HEK293 (cell line): ENCODE data around the gene CHCHD2.
"Not testable (repeated sequence)": the region's sequence is repeated elsewhere in the genome, so short reads cannot be mapped to it uniquely, and the experiment has no call there.

Experiments
- CTCF ChIA-PET: fragments of 350-600 bp; formaldehyde crosslinking; extraction: SDS; loops from one replicate; lab custom pipeline; 2021; ENCODE audit warnings: antibody characterized with exemption; lab: Yijun Ruan, JAX
- POLR2A ChIA-PET: fragments of 300-600 bp; formaldehyde crosslinking; extraction: SDS; loops from one replicate; lab custom pipeline; 2020; ENCODE audit warnings: antibody characterized with exemption, inconsistent platforms; lab: Yijun Ruan, JAX
- H3K27ac ChIP-seq: fragments of 200-500 bp; sonication (Bioruptor generic); 2 replicates; pipeline ENCODE4 v1.5.1; 2014; ENCODE audit warnings: low read depth, low read length, control low read depth, inconsistent platforms; ENCODE audit errors: extremely low read depth
- H3K36me3 ChIP-seq, 2 experiments: fragments of 200-500 bp in 1 of 2; sonication (Bioruptor generic) in 1 of 2; 1 replicate in 1 of 2; 2 replicates in 1 of 2; pipeline ENCODE4 v1.5.1; 2014 to 2017; ENCODE audit warnings: inconsistent platforms in 2 of 2, low read length in 2 of 2; ENCODE audit not compliant: control insufficient read depth in 2 of 2, insufficient read depth in 1 of 2
- H3K4me1 ChIP-seq: fragments of 200-500 bp; sonication (Bioruptor generic); 2 replicates; pipeline ENCODE4 v1.5.1; 2014; ENCODE audit warnings: mild to moderate bottlenecking, low read length, inconsistent platforms; ENCODE audit not compliant: control insufficient read depth, insufficient read depth
- H3K4me3 ChIP-seq: 2 replicates; pipeline ENCODE4 v1.5.1; 2011; ENCODE audit warnings: low read depth, mild to moderate bottlenecking, control low read depth, low read length, moderate library complexity
- H3K9me3 ChIP-seq: fragments of 200-500 bp; sonication (Bioruptor generic); 2 replicates; pipeline ENCODE4 v1.5.1; 2014; ENCODE audit warnings: low read depth, low read length, inconsistent platforms; ENCODE audit not compliant: control insufficient read depth, insufficient read depth
- GFI1B ChIP-seq: fragments of 450-650 bp; formaldehyde crosslinking; IDR thresholded peaks from 2 replicates; pipeline ENCODE4 v1.5.1; 2016; ENCODE audit warnings: missing biosample characterization, missing genetic modification characterization
- SP2 ChIP-seq: fragments of 450-650 bp; formaldehyde crosslinking; IDR thresholded peaks from 2 replicates; pipeline ENCODE4 v1.5.1; 2016; ENCODE audit warnings: missing biosample characterization, missing genetic modification characterization
- ZBTB7A ChIP-seq: fragments of 450-650 bp; formaldehyde crosslinking; IDR thresholded peaks from 2 replicates; pipeline ENCODE4 v1.5.1; 2016; ENCODE audit warnings: low read depth, missing biosample characterization, missing genetic modification characterization
- ZBTB8A ChIP-seq: fragments of 450-650 bp; formaldehyde crosslinking; IDR thresholded peaks from 2 replicates; pipeline ENCODE4 v1.5.1; 2016; ENCODE audit warnings: missing biosample characterization, missing genetic modification characterization
- ZFP37 ChIP-seq: fragments of 450-650 bp; formaldehyde crosslinking; IDR thresholded peaks from 2 replicates; pipeline ENCODE4 v1.5.1; 2016; ENCODE audit warnings: missing biosample characterization, missing genetic modification characterization
- ZNF132 ChIP-seq: fragments of 450-650 bp; formaldehyde crosslinking; IDR thresholded peaks from 2 replicates; pipeline ENCODE4 v1.5.1; 2017; ENCODE audit warnings: missing biosample characterization, missing genetic modification characterization, borderline replicate concordance
- ZNF175 ChIP-seq: fragments of 450-650 bp; formaldehyde crosslinking; IDR thresholded peaks from 2 replicates; pipeline ENCODE4 v1.5.1; 2016; ENCODE audit warnings: missing biosample characterization, missing genetic modification characterization
- ZNF2 ChIP-seq: fragments of 450-650 bp; formaldehyde crosslinking; IDR thresholded peaks from 2 replicates; pipeline ENCODE4 v1.5.1; 2016; ENCODE audit warnings: missing biosample characterization, missing genetic modification characterization
- ZNF239 ChIP-seq: fragments of 450-650 bp; formaldehyde crosslinking; IDR thresholded peaks from 2 replicates; pipeline ENCODE4 v1.5.1; 2016; ENCODE audit warnings: missing biosample characterization, missing genetic modification characterization
- ZNF366 ChIP-seq: fragments of 450-650 bp; formaldehyde crosslinking; conservative IDR thresholded peaks from 2 replicates; pipeline ENCODE4 v1.5.1; 2016; ENCODE audit warnings: missing biosample characterization, missing genetic modification characterization
- ZNF423 ChIP-seq: fragments of 450-650 bp; formaldehyde crosslinking; IDR thresholded peaks from 2 replicates; pipeline ENCODE4 v1.5.1; 2016; ENCODE audit warnings: missing biosample characterization, missing genetic modification characterization
- ZNF433 ChIP-seq: fragments of 450-650 bp; formaldehyde crosslinking; IDR thresholded peaks from 2 replicates; pipeline ENCODE4 v1.5.1; 2016; ENCODE audit warnings: missing biosample characterization, missing genetic modification characterization, low read depth
- ZNF449 ChIP-seq: fragments of 450-650 bp; formaldehyde crosslinking; IDR thresholded peaks from 2 replicates; pipeline ENCODE4 v1.5.1; 2017; ENCODE audit warnings: missing biosample characterization, mild to moderate bottlenecking, missing genetic modification characterization, moderate library complexity
- ZNF501 ChIP-seq: fragments of 450-650 bp; formaldehyde crosslinking; IDR thresholded peaks from 2 replicates; pipeline ENCODE4 v1.5.1; 2016; ENCODE audit warnings: missing biosample characterization, missing genetic modification characterization
- ZNF514 ChIP-seq: fragments of 450-650 bp; formaldehyde crosslinking; IDR thresholded peaks from 2 replicates; pipeline ENCODE4 v1.5.1; 2016; ENCODE audit warnings: missing biosample characterization, missing genetic modification characterization
- ZNF621 ChIP-seq: fragments of 450-650 bp; formaldehyde crosslinking; IDR thresholded peaks from 2 replicates; pipeline ENCODE4 v1.5.1; 2017; ENCODE audit warnings: missing biosample characterization, missing genetic modification characterization
- ZNF623 ChIP-seq: fragments of 450-650 bp; formaldehyde crosslinking; IDR thresholded peaks from 2 replicates; pipeline ENCODE4 v1.5.1; 2016; ENCODE audit warnings: missing biosample characterization, missing genetic modification characterization
- ZNF624 ChIP-seq: fragments of 450-650 bp; formaldehyde crosslinking; IDR thresholded peaks from 2 replicates; pipeline ENCODE4 v1.5.1; 2017; ENCODE audit warnings: missing biosample characterization, missing genetic modification characterization
- ZNF785 ChIP-seq: fragments of 450-650 bp; formaldehyde crosslinking; IDR thresholded peaks from 2 replicates; pipeline ENCODE4 v1.5.1; 2016; ENCODE audit warnings: missing biosample characterization, missing genetic modification characterization
- ZNF792 ChIP-seq: fragments of 450-650 bp; formaldehyde crosslinking; IDR thresholded peaks from 2 replicates; pipeline ENCODE4 v1.5.1; 2016; ENCODE audit warnings: missing biosample characterization, missing genetic modification characterization
- TF ChIP-seq, protein P1 (sequence below): fragments of 450-650 bp; formaldehyde crosslinking; IDR thresholded peaks from 2 replicates; pipeline ENCODE4 v1.5.1; 2016; ENCODE audit warnings: missing biosample characterization, missing genetic modification characterization
- TF ChIP-seq, protein P2 (sequence below): fragments of 450-650 bp; formaldehyde crosslinking; IDR thresholded peaks from 2 replicates; pipeline ENCODE4 v1.5.1; 2016; ENCODE audit warnings: missing biosample characterization, missing genetic modification characterization
- TF ChIP-seq, protein P3 (sequence below): fragments of 450-650 bp; formaldehyde crosslinking; IDR thresholded peaks from 2 replicates; pipeline ENCODE4 v1.5.1; 2016; ENCODE audit warnings: missing biosample characterization, missing genetic modification characterization

CHCHD2 gene

DNA sequence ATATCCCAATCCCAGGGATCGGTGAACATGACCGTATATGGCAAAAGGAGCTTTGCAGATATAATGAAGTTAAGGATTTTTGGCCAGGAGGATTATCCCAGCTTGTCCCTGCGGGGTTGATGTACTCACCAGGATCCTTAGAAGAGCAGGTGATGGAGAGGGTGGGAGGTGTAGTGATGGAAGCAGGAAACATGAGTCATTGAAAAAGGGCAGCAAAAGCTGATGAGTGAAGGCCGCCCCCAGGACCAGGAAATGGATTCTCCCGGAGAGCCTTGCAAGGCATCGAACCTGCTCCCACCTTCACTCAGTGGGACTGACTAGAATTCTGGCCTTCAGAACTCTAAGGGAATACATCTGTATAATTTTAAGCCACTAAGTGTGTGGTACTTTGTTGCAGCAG, 15.2 kb upstream of the CHCHD2 start (continued):
- TF ChIP-seq ZNF423 (no peak), ZNF514 (tag by site-specific recombination) (no peak), ZNF621 (tag by site-specific recombination) (no peak), ZNF623 (tag by site-specific recombination) (no peak), ZNF433 (tag by site-specific recombination) (no peak)

DNA sequence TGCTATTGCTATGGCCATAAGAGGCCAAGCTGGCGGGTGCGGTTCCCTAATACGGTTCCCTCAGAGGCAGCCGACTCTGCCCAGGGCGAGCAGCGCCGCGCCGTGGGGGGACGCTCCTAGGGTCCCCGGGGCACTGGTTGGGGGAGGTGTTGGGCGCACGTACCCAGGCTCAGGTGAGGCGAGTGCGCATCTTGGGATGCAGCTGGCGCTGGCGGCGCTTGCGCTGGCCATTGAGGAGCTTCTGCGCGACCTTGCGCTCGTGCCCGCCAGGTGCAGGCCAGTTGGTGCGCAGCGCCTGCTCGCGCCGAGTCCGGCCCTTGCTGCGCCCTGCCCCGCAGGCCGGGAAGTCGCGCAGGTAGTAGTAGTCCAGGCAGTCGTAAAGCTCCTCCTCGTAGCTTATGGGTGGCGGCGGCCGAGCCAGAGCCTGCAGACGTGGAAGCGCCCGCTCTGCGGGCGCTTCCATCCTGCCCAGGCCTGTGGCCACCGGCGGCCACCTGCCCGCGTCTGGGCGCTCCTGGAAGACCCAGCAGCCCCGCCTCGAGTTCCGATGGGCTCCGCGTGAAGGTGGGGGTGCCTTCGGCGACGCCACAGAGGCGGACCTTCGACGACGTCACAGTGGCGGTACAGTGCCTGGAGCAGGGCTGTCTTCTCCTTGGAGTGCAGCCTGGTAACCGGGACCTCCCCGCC, 9.7 kb upstream of the CHCHD2 start, which contains the start of gene NUPR2:
Gene NUPR2, minus strand, starts transcription at position 566 of the 687 bp plus-strand sequence. Its CDS starts 103 bp downstream, at position 463.
- Histone ChIP-seq H3K36me3 (no peaks in the 10 kb centered on the region), H3K4me1 (no peaks in the 10 kb centered on the region), H3K9me3 (no peaks in the 10 kb centered on the region), H3K4me3 (no peak within 1 kb of the TSS), H3K27ac (no peak within 1 kb of the TSS)
- TF ChIP-seq ZBTB7A (no peak), ZNF132 (tag by site-specific recombination) (no peak), ZNF366 (tag by site-specific recombination) (no peak), ZBTB8A (tag by site-specific recombination) (no peak), ZNF423 (no peak), GFI1B (tag by site-specific recombination) (no peak), ZNF239 (tag by site-specific recombination) (no peak), ZNF2 (no peak), ZNF501 (tag by site-specific recombination) (no peak), ZNF792 (no peak), ZNF785 (no peak), ZNF449 (no peak), ZNF624 (tag by site-specific recombination) (no peak), ZFP37 (tag by site-specific recombination) (no peak), ZNF175 (no peak), SP2 (no peak)
- TF ChIP-seq, protein P1, sequence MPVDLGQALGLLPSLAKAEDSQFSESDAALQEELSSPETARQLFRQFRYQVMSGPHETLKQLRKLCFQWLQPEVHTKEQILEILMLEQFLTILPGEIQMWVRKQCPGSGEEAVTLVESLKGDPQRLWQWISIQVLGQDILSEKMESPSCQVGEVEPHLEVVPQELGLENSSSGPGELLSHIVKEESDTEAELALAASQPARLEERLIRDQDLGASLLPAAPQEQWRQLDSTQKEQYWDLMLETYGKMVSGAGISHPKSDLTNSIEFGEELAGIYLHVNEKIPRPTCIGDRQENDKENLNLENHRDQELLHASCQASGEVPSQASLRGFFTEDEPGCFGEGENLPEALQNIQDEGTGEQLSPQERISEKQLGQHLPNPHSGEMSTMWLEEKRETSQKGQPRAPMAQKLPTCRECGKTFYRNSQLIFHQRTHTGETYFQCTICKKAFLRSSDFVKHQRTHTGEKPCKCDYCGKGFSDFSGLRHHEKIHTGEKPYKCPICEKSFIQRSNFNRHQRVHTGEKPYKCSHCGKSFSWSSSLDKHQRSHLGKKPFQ (tag by site-specific recombination): no peak
- TF ChIP-seq, protein P2, sequence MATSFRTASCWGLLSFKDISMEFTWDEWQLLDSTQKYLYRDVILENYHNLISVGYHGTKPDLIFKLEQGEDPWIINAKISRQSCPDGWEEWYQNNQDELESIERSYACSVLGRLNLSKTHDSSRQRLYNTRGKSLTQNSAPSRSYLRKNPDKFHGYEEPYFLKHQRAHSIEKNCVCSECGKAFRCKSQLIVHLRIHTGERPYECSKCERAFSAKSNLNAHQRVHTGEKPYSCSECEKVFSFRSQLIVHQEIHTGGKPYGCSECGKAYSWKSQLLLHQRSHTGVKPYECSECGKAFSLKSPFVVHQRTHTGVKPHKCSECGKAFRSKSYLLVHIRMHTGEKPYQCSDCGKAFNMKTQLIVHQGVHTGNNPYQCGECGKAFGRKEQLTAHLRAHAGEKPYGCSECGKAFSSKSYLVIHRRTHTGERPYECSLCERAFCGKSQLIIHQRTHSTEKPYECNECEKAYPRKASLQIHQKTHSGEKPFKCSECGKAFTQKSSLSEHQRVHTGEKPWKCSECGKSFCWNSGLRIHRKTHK (tag by site-specific recombination): no peak
- TF ChIP-seq, protein P3, sequence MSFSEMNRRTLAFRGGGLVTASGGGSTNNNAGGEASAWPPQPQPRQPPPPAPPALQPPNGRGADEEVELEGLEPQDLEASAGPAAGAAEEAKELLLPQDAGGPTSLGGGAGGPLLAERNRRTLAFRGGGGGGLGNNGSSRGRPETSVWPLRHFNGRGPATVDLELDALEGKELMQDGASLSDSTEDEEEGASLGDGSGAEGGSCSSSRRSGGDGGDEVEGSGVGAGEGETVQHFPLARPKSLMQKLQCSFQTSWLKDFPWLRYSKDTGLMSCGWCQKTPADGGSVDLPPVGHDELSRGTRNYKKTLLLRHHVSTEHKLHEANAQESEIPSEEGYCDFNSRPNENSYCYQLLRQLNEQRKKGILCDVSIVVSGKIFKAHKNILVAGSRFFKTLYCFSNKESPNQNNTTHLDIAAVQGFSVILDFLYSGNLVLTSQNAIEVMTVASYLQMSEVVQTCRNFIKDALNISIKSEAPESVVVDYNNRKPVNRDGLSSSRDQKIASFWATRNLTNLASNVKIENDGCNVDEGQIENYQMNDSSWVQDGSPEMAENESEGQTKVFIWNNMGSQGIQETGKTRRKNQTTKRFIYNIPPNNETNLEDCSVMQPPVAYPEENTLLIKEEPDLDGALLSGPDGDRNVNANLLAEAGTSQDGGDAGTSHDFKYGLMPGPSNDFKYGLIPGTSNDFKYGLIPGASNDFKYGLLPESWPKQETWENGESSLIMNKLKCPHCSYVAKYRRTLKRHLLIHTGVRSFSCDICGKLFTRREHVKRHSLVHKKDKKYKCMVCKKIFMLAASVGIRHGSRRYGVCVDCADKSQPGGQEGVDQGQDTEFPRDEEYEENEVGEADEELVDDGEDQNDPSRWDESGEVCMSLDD (tag by site-specific recombination): no peak
- ChIA-PET CTCF (no interaction called here), POLR2A (no interaction called here)

DNA sequence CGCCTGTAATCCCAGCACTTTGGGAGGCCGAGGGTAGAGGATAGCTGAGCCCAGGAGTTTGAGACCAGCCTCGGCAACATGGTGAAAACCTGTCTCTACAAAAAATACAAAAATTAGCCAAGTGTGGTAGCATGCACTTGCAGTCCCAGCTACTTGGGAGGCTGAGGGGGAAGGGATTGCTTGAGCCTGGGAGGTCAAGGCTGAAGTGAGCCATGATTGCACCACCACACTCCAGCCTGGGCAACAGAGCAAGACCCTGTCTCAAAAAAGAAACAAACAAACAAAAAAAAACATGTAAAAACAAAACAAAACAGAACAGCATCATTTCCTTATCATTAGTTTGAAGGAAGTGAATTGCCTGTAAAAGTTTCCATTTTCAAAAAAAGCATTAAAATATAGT, 6.0 kb upstream of the CHCHD2 start:
- CTCF ChIA-PET, H3K36me3 ChIP-seq, H3K4me3 ChIP-seq, H3K27ac ChIP-seq, H3K4me1 ChIP-seq, H3K9me3 ChIP-seq, POLR2A ChIA-PET: not testable (repeated sequence)
